GM21723 (cell line): Measurements from ENCODE around the gene MIDN.
"Not testable (repeated sequence)": the region's sequence is repeated elsewhere in the genome, so short reads cannot be mapped to it uniquely, and the experiment has no call there.

ENCODE experiments used
- ATAC-seq: cut with Tn5 transposase; IDR thresholded peaks from one replicate; pipeline ENCODE4 v1.9.1; 2021; ENCODE audit warnings: mild to moderate bottlenecking, moderate library complexity; ENCODE audit not compliant: unreplicated experiment

MIDN gene

DNA sequence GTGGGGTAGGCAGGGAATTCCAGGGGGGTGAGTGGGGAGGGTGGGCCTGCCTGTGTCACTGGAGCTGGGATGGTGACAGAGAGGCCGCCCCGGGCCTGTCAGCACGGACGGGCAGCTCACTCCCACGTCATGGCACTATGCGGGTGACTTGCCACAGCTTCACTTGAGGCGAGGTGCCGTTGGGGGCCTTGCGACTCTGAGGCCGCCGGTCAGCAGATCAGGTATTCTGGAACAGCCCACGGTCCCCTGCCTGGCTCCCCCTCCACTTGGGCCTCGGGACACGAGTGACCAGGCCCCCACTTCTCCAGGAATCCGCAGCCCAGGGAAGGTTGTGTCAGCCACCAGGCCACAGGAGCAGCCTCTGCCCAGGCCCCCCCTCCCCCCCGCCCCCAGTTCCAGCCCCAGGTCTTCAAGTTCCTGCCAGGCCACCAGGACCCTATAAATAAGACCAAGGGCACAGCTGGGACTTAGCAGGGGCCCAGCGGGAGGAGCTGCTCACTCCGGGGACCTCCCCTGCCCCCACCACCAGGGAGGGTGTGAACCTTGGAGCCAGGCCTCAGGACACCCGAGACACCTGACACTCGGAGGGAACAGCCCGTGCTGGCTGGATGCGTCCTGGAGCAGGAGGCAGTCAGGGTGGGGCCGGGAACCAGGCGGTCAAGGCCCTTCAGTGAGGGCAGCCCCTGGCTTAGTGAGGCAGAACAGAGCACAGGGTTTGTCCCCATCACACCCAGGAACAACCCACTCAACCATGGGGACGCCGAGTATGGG is 2.7 kb upstream of the MIDN start:
- ATAC-seq: no peak

DNA sequence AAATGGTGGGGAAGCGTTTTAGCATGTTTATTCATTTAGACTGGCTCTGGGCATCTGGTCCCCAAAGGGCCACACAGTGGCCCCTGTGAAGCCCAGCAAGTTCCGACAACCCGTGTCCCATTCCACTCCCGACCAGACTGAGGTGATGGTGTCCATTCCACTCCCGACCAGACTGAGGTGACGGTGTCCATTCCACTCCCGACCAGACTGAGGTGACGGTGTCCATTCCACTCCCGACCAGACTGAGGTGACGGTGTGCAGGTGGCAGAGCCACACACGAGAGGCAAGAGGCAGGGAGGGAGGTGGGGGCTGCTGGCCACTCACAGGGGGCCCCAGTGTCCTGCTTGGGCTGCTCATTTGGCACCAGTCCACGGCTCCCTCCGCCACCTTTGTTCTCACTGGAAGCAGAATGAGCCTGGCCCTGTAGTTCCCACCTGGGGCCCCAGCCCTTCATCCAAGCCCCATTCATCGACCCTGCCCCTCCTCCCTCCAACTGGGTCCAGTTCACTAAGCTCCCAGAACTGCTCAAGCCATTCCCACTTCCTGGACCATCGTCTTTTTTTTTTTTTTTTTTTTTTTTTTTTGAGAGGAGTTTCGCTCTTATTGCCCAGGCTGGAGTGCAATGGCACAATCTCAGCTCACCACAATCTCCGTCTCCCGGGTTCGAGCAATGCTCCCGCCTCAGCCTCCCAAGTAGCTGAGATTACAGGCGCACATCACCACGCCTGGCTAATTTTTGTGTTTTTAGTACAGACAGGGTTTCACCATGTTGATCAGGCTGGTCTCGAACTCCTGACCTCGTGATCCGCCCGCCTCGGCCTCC is 1.9 kb upstream of the MIDN start:
- not testable (repeated sequence) for ATAC-seq

DNA sequence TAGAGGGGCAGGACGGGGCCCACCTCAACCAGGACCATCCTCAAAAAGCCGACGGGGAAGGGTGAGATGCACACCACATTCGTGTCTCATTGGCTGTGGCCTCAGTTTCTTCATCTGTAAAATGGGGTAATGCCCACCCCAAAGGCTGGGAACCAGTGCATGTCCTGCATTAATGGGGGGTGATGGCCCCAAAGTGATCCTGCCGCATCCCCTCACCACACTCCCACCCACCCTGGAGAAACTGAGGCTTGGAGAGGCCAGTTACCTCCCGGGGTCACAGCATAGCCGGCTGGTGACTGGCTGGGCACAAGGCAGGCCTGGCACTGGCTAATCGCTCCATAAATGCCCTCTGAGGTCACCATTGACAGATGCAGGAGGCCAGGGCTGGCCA is 640 bp upstream of the MIDN start:
- ATAC-seq: no peak

DNA sequence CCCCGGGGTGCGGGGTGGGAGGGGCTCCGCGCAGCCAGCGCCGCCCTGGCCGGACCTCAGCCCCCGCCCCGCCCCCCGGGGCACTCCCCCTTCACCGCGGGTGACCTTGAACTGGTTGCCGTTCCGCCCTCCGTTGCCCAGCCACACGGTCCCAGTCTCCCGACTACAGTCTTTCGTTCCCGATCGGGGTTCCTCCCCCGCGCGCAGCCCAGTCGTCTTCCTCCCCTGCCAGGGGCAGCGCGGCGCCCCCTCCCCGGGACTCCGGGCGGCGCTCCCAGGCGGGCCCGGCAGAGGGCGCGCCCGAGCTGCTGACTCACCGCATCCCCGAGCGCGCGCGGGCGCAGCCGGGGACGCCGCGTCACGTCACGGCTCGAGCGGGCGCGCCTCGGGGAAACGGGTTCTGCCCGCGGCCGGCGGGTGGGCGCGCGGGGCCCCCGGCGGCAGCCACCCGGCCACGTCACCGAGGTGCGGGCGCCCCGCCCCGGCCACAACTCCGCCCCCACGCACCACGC is 459 bp downstream of the MIDN start:
- ATAC-seq: peak; percentile 25

DNA sequence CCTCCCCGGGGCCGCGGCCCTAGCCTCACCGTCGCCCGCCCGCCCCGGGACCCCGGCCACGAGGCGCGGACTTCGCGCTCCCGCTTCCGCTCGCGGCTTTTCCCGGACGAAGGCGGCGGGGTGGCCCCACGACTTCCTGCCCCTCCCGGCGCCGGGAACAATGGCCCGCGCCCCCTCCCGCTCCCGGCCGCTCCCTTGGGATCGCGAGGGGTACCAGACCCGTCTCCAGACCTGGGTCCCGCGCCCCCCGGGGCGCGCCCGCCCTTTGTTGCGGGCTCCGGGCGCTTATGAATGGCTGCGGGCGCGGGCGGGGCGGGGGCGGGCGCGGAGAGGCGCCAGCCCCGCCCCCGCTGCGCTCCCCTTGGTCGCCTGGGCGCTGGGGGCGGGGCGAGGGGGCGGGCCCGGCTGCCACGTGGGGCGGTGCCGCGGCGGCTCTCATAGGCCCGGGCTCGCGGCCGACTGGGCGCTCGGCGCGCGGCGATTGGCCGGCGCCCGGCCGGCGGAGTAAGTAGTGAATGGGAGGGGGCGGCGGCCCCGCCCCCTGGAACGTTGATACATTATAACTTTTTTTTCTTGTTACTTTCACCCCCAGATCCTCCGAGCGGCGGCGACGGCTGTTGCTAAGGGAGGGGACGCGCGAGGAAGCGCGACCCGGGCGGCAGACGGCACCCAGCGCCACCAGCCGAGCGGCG is 1.1 kb downstream of the MIDN start:
- ATAC-seq: peak; percentile 39

DNA sequence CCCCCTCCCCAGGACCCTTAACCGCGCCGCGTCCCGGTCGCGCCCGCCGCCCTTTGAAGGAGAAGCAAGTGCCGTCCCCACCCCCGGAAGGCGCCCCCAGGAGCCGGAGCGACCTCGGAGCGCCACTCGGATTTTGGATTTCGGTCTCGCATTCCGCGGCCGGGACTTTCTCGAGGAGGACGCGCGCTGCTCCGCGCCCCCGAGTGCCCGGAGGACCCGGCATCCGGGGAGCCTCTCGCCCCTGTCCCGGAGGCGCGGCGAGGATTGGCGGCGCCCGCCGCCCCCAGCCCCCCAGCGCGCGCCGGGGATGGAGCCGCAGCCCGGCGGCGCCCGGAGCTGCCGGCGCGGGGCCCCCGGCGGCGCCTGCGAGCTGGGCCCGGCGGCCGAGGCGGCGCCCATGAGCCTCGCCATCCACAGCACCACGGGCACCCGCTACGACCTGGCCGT is 1.6 kb downstream of the MIDN start:
- ATAC-seq: no peak

DNA sequence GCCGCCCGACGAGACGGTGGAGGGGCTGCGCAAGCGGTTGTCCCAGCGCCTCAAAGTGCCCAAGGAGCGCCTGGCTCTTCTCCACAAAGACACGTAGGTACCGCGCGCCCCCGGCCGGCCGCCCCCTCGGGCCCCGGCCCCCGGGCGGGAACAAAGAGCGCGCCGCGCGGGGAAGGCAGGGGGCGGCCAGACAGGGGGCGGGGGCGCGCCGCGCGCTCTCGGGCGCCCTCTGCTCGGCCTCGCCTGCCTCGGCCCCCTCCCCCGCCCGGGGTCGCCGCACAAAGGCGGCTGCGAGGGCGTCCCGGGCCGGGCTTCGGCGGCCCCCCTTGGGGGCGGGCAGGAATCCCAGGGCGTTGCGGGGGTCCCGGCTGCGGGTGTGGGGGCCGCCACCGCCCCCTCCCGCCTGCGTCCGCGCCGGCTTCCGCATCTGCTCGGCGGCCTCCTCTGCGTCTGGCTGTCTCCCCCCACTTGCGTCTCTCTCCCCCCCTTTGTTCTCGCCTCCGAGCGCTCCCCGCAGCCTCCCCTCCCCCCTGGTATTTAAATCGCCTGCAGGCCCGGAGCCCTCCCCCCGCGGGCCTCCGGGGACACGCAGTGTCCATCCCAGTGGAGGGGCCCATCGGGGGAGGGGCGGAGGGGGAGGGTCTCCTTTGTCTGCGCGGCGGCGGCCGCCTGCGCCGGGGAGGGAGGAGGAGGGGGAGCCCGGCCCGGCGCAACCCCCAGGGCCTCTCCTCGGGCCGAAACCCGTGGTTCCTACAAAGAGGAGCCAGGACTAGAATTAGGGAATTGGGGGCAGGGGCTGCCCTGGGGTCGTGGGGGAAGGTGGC is 2.3 kb downstream of the MIDN start:
- ATAC-seq: no peak

DNA sequence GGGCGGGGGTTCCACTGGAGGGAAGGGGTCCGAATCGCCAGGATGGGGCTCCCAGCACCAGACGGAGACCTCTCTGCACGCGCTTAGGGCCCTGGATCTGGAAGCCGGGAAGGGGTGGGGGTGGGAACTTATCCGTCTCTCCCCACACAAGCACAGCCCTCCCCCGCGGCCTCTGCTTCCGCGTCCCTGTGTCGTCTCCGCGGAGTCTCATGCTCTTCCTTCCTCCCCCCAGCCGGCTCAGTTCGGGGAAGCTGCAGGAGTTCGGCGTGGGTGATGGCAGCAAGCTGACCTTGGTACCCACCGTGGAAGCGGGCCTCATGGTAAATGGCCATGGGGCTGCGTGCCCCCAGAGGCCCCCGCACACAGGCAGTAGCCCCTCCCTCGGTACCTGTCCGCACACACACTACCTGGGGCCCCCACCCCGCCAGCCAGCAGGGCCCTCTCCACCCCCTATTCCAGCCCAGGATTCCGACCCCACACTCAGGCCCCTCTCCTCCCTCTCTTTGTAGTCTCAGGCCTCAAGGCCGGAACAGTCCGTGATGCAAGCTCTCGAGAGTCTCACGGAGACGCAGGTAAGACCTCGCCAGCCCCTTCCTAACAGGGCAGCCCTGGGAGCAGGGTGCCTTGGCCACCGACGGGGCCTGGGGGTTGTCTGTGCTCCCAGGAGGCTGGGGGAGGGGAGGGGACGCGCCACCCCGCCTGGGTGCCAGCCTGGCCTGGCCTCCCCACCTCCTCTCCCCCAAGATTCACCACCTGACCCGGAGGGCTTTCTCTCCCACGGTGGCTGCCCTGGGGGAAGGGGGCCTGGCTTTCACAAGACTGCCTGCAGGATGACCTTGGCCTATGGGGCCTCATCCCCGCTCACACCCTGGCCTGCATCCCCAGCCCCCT is 3.2 kb downstream of the MIDN start:
- ATAC-seq: no peak

DNA sequence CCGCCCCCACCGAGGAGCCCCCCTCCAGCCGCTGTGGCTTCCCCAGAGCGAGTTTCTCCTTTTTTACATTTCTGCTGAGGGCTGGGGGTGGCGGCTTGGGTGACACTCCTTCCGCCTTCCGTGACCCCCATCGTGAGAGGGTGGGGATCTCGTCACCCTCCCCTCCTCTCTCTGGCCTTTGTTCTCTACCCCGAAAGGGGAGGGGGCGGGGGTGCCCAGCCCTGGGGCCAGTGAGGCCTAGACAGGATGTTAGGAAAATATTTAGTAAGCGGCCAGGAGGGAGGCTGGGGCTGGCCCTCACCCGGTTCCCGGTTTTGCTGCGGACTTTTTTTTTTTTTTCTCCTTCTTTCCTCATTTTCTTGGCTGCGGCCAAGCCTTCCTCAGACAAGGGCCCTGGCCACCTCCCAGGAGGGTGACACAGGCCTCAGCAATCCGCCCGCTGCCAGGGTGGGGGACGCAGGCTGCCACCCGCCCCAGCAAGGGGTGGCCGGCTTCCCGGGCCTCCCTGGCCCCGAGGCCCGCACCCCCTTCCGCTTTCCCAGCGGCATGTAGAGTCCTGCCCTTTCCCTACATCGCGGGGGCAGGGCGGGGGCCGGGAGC is 3.9 kb downstream of the MIDN start:
- no peak for ATAC-seq

DNA sequence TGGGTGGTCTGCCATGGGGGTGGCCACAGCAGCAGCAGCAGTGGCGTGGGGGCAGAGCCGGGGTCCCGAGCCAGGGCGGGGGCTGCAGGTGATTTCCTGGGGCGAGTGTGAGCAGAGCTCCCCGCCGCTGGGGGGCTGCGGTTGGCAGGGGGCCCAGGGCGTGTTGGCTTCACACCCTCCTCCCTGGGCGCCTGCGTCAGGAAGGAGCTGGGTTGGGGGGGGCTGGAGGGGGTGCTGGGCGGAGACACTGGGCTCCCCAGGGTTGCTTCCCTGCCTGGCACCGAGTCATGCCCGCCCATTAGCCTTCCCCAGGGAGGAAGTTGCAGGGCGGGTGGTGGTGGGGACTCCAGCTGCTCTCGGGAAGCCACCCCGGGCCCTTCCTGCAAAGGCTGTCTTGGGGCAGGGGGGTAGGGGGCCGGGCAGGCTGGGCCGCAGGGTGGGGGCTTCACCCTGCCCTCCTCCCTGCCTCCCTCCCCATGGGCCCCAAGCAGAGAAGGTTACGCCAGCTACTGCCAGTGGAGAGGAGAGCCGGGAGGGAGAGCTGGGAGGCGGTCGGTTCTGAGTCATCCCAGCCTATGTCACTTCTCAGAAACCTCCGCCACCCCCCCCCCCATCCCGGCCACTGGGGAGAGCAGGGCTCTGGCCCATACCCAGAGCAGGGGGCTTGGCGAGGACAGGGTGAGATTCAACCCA is 4.6 kb downstream of the MIDN start:
- no peak for ATAC-seq

DNA sequence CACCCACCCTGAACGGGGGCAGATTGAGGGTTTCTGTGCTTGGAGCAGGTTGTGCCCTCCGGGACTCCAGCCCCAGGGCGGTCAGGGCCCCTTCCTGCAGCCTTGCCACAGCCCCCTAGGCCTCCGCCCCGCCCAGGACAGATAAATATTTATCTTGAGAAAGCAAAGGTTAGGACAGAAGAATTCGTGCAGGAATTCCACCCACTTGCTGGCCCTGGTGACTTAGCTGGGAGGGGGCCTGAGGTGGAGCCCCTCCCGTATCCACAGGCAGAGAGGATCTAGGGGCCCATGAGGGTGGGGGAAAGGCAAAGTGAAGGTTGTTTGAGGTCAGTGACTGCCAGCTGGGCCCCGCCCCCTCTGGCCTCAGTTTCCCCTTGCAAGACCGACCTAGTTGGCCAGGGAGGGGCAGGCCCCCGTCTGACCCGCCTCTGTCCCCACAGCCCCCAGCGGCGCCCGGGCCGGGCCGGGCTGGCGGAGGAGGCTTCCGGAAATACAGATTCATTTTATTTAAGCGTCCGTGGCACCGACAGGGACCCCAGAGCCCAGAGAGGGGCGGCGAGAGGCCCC is 5.2 kb downstream of the MIDN start:
- no peak for ATAC-seq

DNA sequence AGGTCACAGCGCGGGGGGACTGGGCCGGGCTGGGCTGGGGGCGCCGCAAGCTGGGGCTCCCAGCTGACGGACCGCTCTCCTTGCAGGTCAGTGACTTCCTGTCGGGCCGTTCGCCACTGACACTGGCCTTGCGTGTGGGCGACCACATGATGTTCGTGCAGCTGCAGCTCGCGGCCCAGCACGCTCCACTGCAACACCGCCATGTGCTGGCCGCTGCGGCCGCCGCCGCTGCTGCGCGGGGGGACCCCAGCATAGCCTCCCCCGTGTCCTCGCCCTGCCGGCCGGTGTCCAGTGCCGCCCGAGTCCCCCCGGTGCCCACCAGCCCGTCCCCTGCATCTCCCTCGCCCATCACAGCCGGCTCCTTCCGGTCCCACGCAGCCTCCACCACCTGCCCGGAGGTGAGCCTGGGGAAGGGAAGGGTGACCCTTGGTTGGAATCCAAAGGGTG is 5.7 kb downstream of the MIDN start:
- no peak for ATAC-seq

DNA sequence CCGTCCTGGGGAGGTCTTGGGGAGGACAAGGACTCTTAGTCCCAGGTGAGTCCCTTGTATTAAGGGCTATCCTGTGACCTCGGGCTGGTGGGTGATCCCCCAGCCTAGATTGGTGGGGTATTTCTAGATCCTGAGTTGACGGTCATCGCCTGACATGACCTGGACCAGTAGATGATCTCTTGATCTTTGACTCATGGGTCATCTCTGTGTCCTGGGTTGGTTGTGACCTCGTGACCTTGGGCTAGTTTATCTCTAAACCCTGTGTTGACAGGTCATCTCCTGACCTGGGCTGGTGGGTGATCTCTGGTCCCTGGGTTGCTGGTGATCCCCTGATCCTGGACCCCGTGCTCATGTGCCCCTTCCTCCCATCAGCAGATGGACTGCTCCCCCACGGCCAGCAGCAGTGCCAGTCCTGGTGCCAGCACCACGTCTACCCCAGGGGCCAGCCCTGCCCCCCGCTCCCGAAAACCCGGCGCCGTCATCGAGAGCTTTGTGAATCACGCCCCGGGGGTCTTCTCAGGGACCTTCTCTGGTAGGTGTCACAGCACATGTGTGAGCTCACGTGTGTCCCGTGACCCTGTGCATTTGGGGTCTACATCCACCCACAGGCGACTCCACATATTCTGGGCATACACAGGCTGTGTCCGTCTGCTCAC is 6.3 kb downstream of the MIDN start:
- no peak for ATAC-seq

DNA sequence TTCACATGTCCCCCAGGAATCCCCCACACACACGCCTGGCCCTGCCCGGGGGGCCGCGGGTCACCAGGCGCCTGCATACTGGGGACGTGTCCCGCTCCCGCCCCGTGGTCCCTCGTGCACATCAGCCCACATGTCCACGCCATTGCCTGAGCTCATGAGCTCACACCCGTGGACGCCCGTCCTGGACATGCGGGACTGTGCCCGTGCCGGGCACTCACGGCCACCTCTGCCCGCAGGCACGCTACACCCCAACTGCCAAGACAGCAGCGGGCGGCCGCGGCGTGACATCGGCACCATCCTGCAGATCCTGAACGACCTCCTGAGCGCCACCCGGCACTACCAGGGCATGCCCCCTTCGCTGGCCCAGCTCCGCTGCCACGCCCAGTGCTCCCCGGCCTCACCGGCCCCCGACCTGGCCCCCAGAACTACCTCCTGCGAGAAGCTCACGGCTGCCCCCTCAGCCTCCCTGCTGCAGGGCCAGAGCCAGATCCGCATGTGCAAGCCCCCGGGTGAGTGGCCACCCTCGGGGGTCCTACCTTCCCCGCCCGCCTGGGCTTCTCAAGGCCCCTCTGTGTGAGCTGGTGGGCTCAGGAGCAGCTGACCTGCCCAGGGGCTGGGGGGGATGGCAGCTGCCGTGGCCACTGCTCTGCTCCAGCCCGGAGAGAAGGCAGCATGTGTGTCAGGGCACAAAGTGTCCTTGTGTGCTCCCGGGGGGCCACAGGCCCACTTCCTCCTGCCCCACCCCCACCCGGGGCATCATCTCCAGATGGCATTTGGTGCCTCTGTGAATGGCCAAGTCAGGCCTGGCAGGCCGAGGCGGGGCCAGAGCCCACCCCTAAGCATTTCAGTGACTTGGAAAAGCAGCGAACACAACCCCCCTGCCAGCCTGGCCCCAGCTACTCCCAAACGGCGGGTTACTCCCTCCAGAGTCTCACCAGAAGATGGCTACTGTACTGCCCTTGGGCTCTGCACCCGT is 7.1 kb downstream of the MIDN start:
- ATAC-seq: no peak

DNA sequence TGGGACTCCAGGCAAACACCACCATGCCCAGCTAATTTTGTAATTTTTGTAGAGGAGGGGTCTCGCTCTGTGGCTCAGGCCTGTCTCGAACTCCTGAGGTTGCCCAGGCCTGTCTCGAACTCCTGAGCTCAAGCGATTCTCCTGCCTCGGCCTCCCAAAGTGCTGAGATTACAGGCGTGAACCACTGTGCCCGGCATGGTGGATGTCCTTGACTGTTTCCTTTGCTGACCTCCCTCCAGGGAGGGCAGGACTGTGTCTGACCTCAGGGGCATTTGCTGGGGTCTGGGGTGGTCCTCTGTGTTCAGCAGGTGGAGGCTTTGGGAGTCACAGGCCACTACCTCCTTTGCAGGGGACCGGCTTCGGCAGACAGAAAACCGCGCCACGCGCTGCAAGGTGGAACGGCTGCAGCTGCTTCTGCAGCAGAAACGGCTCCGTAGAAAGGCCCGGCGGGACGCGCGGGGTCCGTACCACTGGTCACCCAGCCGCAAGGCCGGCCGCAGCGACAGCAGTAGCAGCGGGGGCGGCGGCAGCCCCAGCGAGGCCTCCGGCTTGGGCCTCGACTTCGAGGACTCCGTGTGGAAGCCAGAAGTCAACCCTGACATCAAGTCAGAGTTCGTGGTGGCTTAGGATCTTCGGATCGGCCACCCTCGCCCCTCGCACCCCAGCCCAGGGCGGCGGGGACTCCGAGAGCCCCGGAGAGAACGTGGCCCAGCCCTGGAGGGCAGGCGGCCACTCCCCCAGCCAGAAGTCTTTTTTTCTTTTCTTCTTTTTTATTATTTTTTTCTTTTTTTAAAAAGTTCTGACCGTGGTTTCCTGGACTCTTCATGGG is 8.5 kb downstream of the MIDN start:
- no peak for ATAC-seq
